Glutamatergic neuron (in vitro differentiated cells): ENCODE results near the gene MND1. TPM values are rescaled to one million over a fixed set of nuclear protein-coding genes. Genes with fewer than 3 reads are reported as not detected.
"Not testable (repeated sequence)": the region's sequence is repeated elsewhere in the genome, so short reads cannot be mapped to it uniquely, and the experiment has no call there.

ENCODE experiments used
- DNase-seq: peaks from one replicate; pipeline ENCODE4 v3.0.0; 2022
- H3K27ac Mint-ChIP-seq: one replicate; pipeline ENCODE4 v1.8.0; 2020; ENCODE audit warnings: mild to moderate bottlenecking, mixed read lengths, inconsistent platforms; ENCODE audit not compliant: unreplicated experiment
- H3K27me3 Mint-ChIP-seq: one replicate; pipeline ENCODE4 v1.8.0; 2020; ENCODE audit warnings: mild to moderate bottlenecking, moderate library complexity, mixed read lengths, inconsistent platforms; ENCODE audit not compliant: unreplicated experiment
- H3K36me3 Mint-ChIP-seq: one replicate; pipeline ENCODE4 v1.8.0; 2020; ENCODE audit warnings: mild to moderate bottlenecking, mixed read lengths, inconsistent platforms; ENCODE audit not compliant: unreplicated experiment
- H3K4me1 Mint-ChIP-seq: one replicate; pipeline ENCODE4 v1.8.0; 2020; ENCODE audit warnings: mild to moderate bottlenecking, low read depth, mixed read lengths, inconsistent platforms; ENCODE audit not compliant: unreplicated experiment
- H3K4me3 Mint-ChIP-seq: one replicate; pipeline ENCODE4 v1.8.0; 2020; ENCODE audit warnings: mild to moderate bottlenecking, mixed read lengths, inconsistent platforms; ENCODE audit not compliant: unreplicated experiment
- H3K9me3 Mint-ChIP-seq: one replicate; pipeline ENCODE4 v1.8.0; 2020; ENCODE audit warnings: mild to moderate bottlenecking, moderate library complexity, mixed read lengths, inconsistent platforms; ENCODE audit not compliant: unreplicated experiment
- CTCF ChIP-seq: fragments of 200-600 bp; sonication (generic); IDR thresholded peaks from one replicate; pipeline ENCODE4 v1.5.0; 2021; ENCODE audit not compliant: partially characterized antibody, unreplicated experiment
- total RNA-seq: library from RNA; stranded (reverse); fragmentation: NEBNext Ultra II Directional; extraction: Animal tissue kit (Norgen Biotek cat#: 25700); gene quantifications from one replicate; pipeline ENCODE4 v1.2.1, GENCODE V29; 2021; ENCODE audit not compliant: unreplicated experiment

MND1 gene
- total RNA-seq, 1 donor from 2014 or later = 2.0 TPM

GRCh38 chr4:153447175-153447905 is 102.9 kb downstream of the MND1 start:
- Mint-ChIP-seq H3K27me3 (no peaks in the 10 kb centered on the region), H3K27ac (no peak overlapping the region), H3K4me3 (no peak overlapping the region), H3K9me3 (peaks cover 2% of the 10 kb centered on the region), H3K4me1 (peaks cover 8% of the 10 kb centered on the region), H3K36me3 (no peaks in the 10 kb centered on the region)
- no peak for TF ChIP-seq CTCF
- DNase-seq = no peak

GRCh38 chr4:153448003-153448731 is 103.7 kb downstream of the MND1 start:
- Mint-ChIP-seq H3K27ac (no peak overlapping the region), H3K27me3 (no peaks in the 10 kb centered on the region), H3K4me3 (no peak overlapping the region), H3K36me3 (no peaks in the 10 kb centered on the region), H3K9me3 (peaks cover 2% of the 10 kb centered on the region), H3K4me1 (peaks cover 14% of the 10 kb centered on the region)
- no peak for DNase-seq
- no peak for TF ChIP-seq CTCF

GRCh38 chr4:153449338-153449737 is 104.8 kb downstream of the MND1 start:
- TF ChIP-seq CTCF = no peak
- no peak overlapping the region for H3K27ac Mint-ChIP-seq
- H3K9me3 Mint-ChIP-seq = peaks cover 2% of the 10 kb centered on the region
- DNase-seq = no peak
- H3K36me3 Mint-ChIP-seq = no peaks in the 10 kb centered on the region
- peaks cover 14% of the 10 kb centered on the region for H3K4me1 Mint-ChIP-seq
- H3K27me3 Mint-ChIP-seq = no peaks in the 10 kb centered on the region
- no peak overlapping the region for H3K4me3 Mint-ChIP-seq

GRCh38 chr4:153450544-153450917 is 106.0 kb downstream of the MND1 start:
- H3K4me1 Mint-ChIP-seq = peaks cover 14% of the 10 kb centered on the region
- no peaks in the 10 kb centered on the region for H3K36me3 Mint-ChIP-seq
- H3K27me3 Mint-ChIP-seq = no peaks in the 10 kb centered on the region
- no peak overlapping the region for H3K4me3 Mint-ChIP-seq
- DNase-seq = no peak
- H3K27ac Mint-ChIP-seq = no peak overlapping the region
- H3K9me3 Mint-ChIP-seq = peaks cover 2% of the 10 kb centered on the region
- TF ChIP-seq CTCF = no peak

GRCh38 chr4:153451145-153451544 is 106.7 kb downstream of the MND1 start:
- H3K27me3 Mint-ChIP-seq, H3K4me3 Mint-ChIP-seq, H3K27ac Mint-ChIP-seq, H3K9me3 Mint-ChIP-seq, H3K36me3 Mint-ChIP-seq, DNase-seq: not testable (repeated sequence)
- peaks cover 14% of the 10 kb centered on the region for H3K4me1 Mint-ChIP-seq
